ENCODE data around the gene OPA1.

- TF ChIP-seq, protein P1, sequence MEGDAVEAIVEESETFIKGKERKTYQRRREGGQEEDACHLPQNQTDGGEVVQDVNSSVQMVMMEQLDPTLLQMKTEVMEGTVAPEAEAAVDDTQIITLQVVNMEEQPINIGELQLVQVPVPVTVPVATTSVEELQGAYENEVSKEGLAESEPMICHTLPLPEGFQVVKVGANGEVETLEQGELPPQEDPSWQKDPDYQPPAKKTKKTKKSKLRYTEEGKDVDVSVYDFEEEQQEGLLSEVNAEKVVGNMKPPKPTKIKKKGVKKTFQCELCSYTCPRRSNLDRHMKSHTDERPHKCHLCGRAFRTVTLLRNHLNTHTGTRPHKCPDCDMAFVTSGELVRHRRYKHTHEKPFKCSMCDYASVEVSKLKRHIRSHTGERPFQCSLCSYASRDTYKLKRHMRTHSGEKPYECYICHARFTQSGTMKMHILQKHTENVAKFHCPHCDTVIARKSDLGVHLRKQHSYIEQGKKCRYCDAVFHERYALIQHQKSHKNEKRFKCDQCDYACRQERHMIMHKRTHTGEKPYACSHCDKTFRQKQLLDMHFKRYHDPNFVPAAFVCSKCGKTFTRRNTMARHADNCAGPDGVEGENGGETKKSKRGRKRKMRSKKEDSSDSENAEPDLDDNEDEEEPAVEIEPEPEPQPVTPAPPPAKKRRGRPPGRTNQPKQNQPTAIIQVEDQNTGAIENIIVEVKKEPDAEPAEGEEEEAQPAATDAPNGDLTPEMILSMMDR (IDR thresholded peaks at IDR 0.05 in 8 of 11, conservative IDR thresholded peaks at IDR 0.05 in 3 of 11): no peak
- TF ChIP-seq POLR2A (IDR thresholded peaks at IDR 0.05): no peak
These were observed 152.0 kb downstream of the OPA1 start for GRCh38 chr3:193744822-193745684.

Data from spleen (tissue), 7 donors.